Activated T-helper 17 cell treated with anti-CD3 and anti-CD28 coated beads, Interleukin-2, amount 50 U/mL, for 72 hours (primary cell): ENCODE results near the gene CSF1R. TPM values are rescaled to one million over a fixed set of nuclear protein-coding genes. Genes with fewer than 3 reads are reported as not detected.
A peak's percentile ranks its signal among the peaks of the same experiment; 100 is the strongest.
"Not testable (repeated sequence)": the region's sequence is repeated elsewhere in the genome, so short reads cannot be mapped to it uniquely, and the experiment has no call there.

Experiments
- ATAC-seq: fragments of 150-1000 bp; cut with Tn5 transposase; replicated peaks from 2 replicates; pipeline ENCODE4 v1.10.0; 2021; ENCODE audit warnings: mild to moderate bottlenecking, moderate library complexity
- H3K27ac Mint-ChIP-seq: one replicate; pipeline ENCODE4 v1.8.0; 2022; ENCODE audit warnings: mixed read lengths
- H3K27me3 Mint-ChIP-seq: one replicate; pipeline ENCODE4 v1.8.0; 2022; ENCODE audit warnings: mixed read lengths
- H3K36me3 Mint-ChIP-seq: one replicate; pipeline ENCODE4 v1.8.0; 2022; ENCODE audit warnings: low read depth, mild to moderate bottlenecking, mixed read lengths
- H3K4me1 Mint-ChIP-seq: one replicate; pipeline ENCODE4 v1.8.0; 2022; ENCODE audit warnings: mixed read lengths
- H3K4me3 Mint-ChIP-seq: one replicate; pipeline ENCODE4 v1.8.0; 2022; ENCODE audit warnings: mild to moderate bottlenecking, mixed read lengths
- H3K9me3 Mint-ChIP-seq: one replicate; pipeline ENCODE4 v1.8.0; 2022; ENCODE audit warnings: mixed read lengths
- total RNA-seq, 2 donors: library from RNA; stranded (reverse); gene quantifications; one replicate each; pipeline ENCODE4 v1.2.3, GENCODE V29; 2022

Gene CSF1R
- total RNA-seq, 2 donors from 2014 or later = 0.87 to 2.8 TPM

DNA sequence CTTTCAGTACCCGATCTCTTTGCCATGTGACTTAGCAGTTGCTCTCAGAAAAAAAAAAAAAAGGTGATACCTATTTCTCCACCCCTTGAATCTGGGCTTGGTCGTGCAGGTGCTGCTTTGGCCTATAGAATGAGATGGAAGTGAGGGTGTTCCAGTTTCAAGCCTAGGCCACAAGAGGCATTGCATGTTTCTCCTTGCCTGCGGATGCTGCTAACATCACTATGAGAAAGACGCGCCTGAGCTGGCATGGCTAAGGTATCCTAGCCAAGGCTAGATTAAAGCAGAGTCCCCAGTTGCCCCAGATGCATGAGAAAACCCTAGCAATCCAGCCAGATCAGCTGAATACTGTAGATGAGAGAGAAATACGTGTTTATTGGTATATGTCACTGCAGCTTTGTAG, 14.7 kb upstream of the CSF1R start:
- no peaks in the 10 kb centered on the region for H3K9me3 Mint-ChIP-seq
- no peaks in the 10 kb centered on the region for H3K4me1 Mint-ChIP-seq
- ATAC-seq = no peak
- H3K36me3 Mint-ChIP-seq = no peaks in the 10 kb centered on the region
- H3K4me3 Mint-ChIP-seq = no peak overlapping the region
- H3K27me3 Mint-ChIP-seq = no peaks in the 10 kb centered on the region
- H3K27ac Mint-ChIP-seq = no peak overlapping the region

DNA sequence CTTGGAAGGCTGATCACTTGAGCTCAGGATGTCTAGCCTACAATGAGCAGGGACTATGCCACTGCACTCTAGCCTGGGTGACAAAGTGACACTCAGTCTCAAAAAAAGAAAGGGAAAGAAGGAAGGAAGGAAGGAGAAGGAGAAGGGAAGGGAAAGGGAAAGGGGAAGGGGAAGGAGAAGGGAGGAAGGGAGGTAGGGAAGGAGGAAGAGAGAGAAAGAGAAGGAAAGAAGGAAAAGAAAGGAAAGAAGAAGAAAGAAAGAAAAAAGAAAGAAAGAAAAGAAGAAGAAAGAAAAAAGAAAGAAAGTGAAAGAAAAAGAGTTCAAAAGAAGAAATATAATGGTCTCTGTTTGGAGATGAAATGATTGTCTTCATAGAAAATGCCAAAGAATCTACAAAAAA, 10.8 kb upstream of the CSF1R start:
- no peak for ATAC-seq
- Mint-ChIP-seq H3K36me3 (no peaks in the 10 kb centered on the region), H3K9me3 (no peaks in the 10 kb centered on the region), H3K4me1 (no peaks in the 10 kb centered on the region), H3K27me3 (peaks cover 11% of the 10 kb centered on the region), H3K4me3 (no peak overlapping the region), H3K27ac (no peak overlapping the region)

DNA sequence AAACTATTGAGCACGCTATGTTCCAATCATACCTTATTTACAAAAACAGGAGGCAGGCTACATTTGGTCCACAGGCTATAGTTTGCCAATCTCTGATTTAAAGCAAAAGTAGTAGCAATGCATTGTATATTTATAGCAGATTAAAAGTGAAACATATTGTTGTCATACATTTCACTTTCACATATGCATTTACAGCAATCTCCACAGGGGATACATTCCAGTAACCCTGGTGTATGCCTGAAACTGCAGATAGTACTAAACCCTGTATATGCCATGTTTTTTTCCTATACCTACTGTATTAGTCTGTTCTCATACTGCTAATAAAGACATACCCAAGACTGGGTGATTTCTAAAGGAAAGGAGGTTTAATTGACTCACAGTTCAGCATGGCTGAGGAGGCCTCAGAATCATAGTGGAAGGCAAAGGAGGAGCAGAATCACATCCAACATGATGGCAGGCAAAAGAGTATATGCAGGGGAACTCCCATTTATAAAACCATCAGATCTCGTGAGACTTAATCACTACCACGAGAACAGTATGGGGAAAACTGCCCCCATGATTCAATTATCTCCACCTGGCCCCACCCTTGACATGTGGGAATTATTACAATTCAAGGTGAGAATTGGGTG, 5.9 kb upstream of the CSF1R start:
- Mint-ChIP-seq H3K27ac (no peak overlapping the region), H3K9me3 (no peaks in the 10 kb centered on the region), H3K36me3 (no peaks in the 10 kb centered on the region), H3K27me3 (peaks cover 34% of the 10 kb centered on the region), H3K4me3 (peak overlapping the region; percentile 3), H3K4me1 (no peaks in the 10 kb centered on the region)
- peak; percentile 92 for ATAC-seq

DNA sequence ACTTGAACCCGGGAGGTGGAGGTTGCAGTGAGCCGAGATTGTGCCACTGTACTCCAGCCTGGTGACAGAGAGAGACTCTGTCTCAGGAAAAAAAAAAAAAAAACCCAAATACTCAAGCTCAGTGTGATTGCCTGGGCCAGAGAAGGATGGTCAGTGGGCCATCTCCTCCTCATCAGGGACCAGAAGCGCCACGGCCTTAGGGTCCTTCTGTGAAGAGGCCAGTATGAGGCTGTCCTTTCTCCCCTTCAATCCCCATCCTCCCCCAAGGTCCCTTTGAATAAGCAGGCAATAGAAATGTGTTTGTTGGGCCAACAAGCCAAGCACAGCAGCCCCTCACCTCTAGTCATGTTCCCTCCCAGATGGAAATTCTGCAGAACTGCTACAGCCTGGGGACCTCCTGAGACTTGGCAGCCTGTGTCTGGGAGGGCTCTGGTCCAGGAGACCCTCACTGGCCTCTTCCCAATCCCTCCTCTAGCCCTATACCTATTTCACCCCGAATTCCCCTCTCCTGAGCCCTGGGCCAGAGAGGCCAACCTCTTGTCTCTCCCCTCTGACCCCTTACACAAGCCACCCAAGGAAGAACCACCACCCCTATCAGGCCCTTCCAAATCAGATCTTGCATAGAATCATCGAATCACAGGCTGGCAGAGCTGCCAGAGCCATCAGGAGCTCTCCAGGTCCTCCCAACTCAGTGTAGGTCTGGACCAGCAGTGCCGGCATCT, 1.0 kb downstream of the CSF1R start:
- Mint-ChIP-seq H3K4me3 (no peak overlapping the region), H3K27ac (no peak overlapping the region), H3K9me3 (no peaks in the 10 kb centered on the region), H3K27me3 (peaks cover 39% of the 10 kb centered on the region), H3K4me1 (no peaks in the 10 kb centered on the region), H3K36me3 (no peaks in the 10 kb centered on the region)
- ATAC-seq = no peak

DNA sequence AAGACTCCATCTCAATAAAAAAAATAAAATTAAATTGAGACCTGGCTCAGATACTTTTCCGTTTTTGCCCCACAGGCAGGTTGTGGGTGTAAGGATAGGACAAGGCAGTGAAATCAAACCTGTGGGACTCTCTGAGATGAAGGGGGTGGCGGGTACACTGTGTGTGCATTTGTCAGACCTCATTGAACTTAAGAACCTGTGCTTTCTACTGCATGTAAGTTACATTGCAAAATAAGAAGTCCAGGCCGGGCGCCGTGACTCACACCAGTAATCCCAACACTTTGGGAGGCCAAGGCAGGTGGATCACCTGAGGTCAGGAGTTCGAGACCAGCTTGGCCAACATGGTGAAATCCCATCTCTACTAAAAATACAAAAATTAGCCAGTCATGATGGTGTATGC, 1.6 kb downstream of the CSF1R start:
- not testable (repeated sequence) for H3K4me3 Mint-ChIP-seq, H3K27ac Mint-ChIP-seq, H3K36me3 Mint-ChIP-seq, H3K9me3 Mint-ChIP-seq, H3K4me1 Mint-ChIP-seq, ATAC-seq
- peaks cover 37% of the 10 kb centered on the region for H3K27me3 Mint-ChIP-seq

DNA sequence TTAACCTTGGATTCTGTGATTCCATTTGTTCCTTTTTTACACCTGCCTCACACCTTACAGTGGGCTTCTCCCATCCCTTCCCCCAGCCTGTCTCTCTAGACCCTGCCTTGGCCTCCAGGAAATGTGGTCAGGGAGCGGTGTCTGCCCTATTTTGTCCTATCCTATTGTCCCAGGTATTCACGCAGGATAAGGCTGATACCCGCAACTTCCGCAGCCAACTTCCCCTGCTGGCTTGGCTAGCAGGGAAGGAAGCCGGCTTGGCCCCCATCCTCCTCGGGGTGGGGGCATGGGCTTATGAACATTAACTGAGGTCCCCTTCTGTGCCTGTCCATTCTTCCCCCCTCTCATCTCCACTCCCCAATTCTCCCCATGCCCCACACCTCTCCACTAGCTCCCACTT, 3.5 kb downstream of the CSF1R start:
- Mint-ChIP-seq H3K4me1 (no peaks in the 10 kb centered on the region), H3K27ac (no peak overlapping the region), H3K36me3 (no peaks in the 10 kb centered on the region), H3K9me3 (no peaks in the 10 kb centered on the region), H3K27me3 (peaks cover 39% of the 10 kb centered on the region), H3K4me3 (no peak overlapping the region)
- no peak for ATAC-seq

DNA sequence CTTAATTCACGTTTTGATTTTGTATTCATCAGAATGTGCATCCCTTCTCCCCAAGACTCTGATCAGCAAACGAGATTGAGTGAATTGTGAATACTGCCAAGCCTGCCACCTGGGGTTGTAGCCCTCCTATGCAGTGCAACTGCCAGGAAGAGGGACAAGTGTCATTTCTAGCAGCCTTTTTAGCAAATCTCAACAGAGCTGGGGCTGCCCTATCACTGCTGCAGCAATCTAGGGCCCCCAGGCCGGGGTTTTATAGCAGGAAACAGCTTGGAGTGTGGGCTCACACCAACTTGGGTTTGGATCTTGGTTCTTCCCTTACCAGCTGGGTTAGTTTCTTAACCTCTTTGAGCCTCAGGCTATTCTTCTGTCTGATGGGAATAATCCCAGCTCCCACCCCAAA, 4.0 kb downstream of the CSF1R start:
- Mint-ChIP-seq H3K36me3 (no peaks in the 10 kb centered on the region), H3K27ac (no peak overlapping the region), H3K4me3 (no peak overlapping the region), H3K27me3 (peaks cover 36% of the 10 kb centered on the region), H3K4me1 (no peaks in the 10 kb centered on the region), H3K9me3 (no peaks in the 10 kb centered on the region)
- no peak for ATAC-seq

DNA sequence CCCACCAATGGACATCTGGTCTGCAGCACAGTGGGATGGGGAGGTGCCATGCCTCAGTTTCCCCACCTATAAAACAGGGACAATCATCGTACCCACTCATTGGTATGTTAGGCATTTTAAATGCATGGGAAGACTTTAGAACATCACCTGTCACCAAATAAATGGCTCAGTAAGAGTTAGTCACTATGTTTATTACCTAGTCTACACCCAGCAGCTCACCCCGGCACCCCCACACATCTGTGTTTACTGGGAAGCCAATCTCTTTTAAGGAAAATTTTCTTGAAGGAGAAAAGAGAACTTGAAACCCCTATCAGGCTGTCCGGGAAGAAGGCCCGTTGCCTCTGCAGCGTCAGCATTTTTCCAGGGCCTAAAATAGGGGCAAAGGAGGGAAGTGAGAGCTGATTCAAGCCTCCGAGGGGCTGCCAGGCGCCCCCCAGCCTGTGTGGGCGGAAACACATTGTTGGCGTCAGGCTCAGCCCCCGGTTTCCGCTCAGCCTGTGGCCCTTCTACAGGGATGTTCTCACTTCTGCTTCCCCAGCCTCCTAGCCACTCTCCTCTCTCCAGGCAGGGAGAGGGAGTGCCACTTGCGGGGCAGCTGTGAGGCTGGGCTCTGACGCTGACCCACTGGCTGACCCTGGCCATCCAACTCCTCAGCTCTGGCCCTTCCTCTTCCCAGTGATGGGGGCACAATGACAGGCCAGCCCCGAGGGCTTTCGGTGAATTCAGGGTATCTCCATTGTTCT, 4.6 kb downstream of the CSF1R start:
- ATAC-seq = no peak
- no peak overlapping the region for H3K27ac Mint-ChIP-seq
- no peak overlapping the region for H3K4me3 Mint-ChIP-seq
- no peaks in the 10 kb centered on the region for H3K36me3 Mint-ChIP-seq
- peaks cover 32% of the 10 kb centered on the region for H3K27me3 Mint-ChIP-seq
- H3K4me1 Mint-ChIP-seq = no peaks in the 10 kb centered on the region
- H3K9me3 Mint-ChIP-seq = no peaks in the 10 kb centered on the region

DNA sequence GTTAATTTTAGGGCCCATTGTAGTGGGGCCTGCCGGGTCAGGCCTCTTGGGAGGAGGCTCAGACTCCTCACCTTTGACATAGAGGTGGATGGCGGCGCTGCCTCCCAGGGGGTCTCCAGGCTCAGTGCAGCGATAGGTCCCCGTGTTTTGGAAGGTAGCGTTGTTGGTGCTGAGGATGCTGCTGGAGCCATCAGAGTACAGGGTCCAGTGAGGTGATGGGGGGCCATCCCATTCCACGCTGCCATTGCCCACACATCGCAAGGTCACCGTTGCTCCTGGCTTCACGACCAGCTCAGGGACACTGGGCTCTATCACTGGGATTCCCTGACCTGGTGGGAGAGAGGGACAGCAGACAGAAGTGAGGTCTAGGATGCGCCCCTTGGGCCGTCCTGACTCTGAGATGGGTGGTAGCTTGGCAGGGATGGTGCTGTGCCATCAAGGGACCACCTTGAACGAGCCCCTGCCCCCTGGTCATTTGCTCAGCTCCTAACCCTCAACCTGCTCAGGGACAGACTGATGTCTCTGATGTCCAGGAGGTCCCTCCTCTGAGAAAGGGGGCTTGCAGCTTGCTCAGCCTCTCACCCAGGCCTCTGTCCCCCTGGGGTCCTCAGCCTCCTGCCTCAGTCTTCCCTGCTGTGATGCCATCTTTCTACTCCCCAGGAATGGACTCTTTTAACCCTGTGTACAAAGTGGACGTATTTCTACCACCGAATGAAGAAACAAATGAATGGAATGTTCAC, 5.5 kb downstream of the CSF1R start:
- Mint-ChIP-seq H3K9me3 (no peaks in the 10 kb centered on the region), H3K27me3 (peaks cover 28% of the 10 kb centered on the region), H3K27ac (no peak overlapping the region), H3K4me1 (no peaks in the 10 kb centered on the region), H3K4me3 (no peak overlapping the region), H3K36me3 (no peaks in the 10 kb centered on the region)
- ATAC-seq = no peak

DNA sequence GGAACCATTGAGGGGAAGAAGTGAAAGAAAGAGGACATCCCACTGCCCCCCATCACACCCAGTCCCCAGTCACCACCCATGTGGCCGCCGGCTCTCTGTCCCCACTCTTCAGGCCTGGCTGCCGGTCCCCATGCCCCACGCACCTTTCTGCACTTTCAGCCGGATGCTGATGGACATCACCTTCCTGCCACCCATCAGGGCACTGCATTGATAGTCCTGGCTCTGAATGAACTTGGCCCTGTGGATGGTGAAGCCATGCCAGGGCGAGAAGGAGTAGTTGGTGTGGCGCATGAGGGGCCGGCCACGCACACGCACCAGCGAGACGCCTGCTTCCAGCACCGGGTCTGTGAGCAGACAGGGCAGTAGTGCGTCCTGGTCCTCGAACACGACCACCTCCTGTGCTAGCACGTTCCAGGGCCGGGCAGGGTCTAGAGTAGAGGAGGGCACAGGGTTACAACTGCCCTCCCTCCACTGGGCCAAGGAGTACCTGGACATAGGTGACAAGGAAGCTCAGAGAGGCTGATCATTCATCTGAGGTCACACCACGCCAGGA, 6.4 kb downstream of the CSF1R start:
- ATAC-seq = no peak
- no peaks in the 10 kb centered on the region for H3K36me3 Mint-ChIP-seq
- peaks cover 22% of the 10 kb centered on the region for H3K27me3 Mint-ChIP-seq
- no peak overlapping the region for H3K27ac Mint-ChIP-seq
- no peaks in the 10 kb centered on the region for H3K9me3 Mint-ChIP-seq
- H3K4me3 Mint-ChIP-seq = no peak overlapping the region
- H3K4me1 Mint-ChIP-seq = no peaks in the 10 kb centered on the region

DNA sequence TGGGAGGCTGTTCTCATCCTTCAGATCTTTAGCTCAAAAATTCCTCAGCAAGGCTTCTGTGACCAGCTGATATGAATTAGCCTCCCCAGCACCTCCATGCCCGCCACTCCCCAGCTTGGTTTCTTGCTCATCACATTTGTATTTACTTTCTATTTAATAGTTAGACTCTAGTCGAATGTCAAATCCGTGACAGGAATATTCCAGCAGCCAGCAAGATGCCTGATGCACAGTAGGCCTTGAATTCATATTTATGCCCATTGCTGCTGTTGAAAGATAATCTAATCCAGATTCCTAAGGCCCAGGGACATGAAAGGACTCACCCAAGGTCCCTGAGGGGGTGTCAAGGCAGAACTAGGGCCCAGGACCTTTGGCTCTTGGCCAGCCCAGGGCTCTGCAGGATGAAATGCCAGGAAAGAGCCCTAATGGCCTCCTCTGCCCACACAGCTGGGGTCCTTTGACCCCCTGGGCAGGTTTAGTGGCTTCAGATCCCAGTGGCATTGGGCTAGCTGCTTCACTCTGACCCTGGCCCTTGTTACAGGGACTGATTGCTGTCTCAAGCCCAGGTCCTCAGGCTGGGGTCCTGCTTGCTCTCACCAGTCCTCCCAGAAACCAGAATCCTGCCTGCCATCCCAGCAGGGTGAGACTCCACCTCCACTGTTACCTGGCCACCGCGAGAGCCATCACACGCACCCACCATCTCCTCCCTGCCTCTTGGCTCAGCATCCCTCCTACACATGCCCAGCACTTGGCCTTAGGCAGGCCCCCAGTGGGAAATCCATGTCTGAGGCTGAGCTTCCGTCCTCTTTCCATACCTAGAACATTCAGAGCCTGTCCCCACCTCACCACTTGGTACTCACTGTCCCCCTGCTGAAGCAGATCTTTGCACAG, 7.3 kb downstream of the CSF1R start:
- no peaks in the 10 kb centered on the region for H3K4me1 Mint-ChIP-seq
- ATAC-seq = no peak
- peaks cover 22% of the 10 kb centered on the region for H3K27me3 Mint-ChIP-seq
- H3K4me3 Mint-ChIP-seq = no peak overlapping the region
- H3K27ac Mint-ChIP-seq = no peak overlapping the region
- H3K36me3 Mint-ChIP-seq = no peaks in the 10 kb centered on the region
- H3K9me3 Mint-ChIP-seq = no peaks in the 10 kb centered on the region

DNA sequence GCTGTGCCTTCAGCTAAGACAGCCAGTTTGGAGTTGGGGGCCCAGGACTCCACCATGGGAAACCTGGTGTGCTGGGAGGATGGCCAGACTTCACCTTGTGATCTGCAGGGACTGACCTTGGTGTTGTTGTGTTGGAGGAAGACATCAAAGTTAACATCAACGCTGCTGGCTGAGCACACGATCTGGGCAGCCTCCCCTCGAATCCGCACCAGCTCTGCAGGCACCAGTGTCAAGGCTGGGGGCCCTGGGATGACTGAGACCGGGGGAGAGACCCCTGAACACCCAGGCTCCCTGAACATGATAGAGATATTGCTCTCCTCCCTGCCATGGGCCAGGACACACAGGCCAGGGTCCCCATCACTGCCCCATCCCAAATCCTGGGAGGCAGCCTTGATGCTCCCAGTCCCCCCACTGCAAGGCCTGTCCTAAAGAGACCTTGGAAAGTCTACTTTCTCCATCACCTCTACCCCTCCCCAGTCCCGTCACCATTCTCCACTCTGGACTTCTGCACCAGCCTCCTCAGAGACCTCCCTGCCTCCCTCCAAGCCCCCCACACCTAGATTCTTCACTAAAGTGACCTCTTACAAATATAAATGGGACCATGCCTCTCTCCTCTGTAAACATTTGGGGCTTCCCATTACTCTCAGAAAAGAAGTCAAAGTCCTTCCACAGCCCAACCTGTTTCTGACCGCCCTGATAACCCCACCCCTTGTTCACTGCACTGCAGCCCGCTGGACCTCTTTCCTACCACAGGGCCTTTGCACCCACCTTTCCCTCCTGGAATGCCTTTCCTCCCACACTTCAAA, 8.2 kb downstream of the CSF1R start:
- no peak overlapping the region for H3K27ac Mint-ChIP-seq
- peaks cover 18% of the 10 kb centered on the region for H3K27me3 Mint-ChIP-seq
- no peaks in the 10 kb centered on the region for H3K4me1 Mint-ChIP-seq
- no peak for ATAC-seq
- no peak overlapping the region for H3K4me3 Mint-ChIP-seq
- no peaks in the 10 kb centered on the region for H3K9me3 Mint-ChIP-seq
- H3K36me3 Mint-ChIP-seq = no peaks in the 10 kb centered on the region

DNA sequence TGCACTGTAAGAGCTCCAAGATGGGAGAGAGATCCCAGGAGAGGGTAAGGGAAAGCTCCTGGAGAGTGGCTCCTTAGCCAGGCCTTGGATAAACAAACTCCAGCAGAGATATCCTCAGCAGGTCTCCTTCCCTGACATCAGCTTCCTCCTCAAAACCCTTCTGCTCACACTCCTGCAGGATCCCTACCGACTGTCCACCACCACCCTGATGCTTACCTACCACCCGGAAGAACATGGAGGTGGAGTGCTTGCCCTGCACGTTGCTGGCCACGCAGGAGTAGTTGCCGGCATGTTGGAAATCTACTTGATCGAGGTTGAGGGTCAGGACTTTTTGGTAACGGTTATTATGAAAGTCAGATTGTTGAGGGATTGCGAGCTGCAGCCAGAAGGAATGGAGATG, 9.3 kb downstream of the CSF1R start:
- no peak overlapping the region for H3K27ac Mint-ChIP-seq
- H3K4me1 Mint-ChIP-seq = no peaks in the 10 kb centered on the region
- no peaks in the 10 kb centered on the region for H3K36me3 Mint-ChIP-seq
- ATAC-seq = no peak
- H3K9me3 Mint-ChIP-seq = no peaks in the 10 kb centered on the region
- peaks cover 11% of the 10 kb centered on the region for H3K27me3 Mint-ChIP-seq
- H3K4me3 Mint-ChIP-seq = no peak overlapping the region
